ENCODE measurements around the gene POMT1. TPM values are rescaled to one million over a fixed set of nuclear protein-coding genes. Genes with fewer than 3 reads are reported as not detected.
"Not testable (repeated sequence)": the region's sequence is repeated elsewhere in the genome, so short reads cannot be mapped to it uniquely, and the experiment has no call there.

The POMT1 gene
- total and polyA plus RNA-seq, 5 donors = 17.3 to 21.9 (median 20.2) TPM

GRCh38 chr9:131545786-131546335, 43.1 kb downstream of the POMT1 start:
- Histone ChIP-seq H3K27ac (ENCODE audit: low read length) (no peak overlapping the region), H3K9me3 (ENCODE audit: control insufficient read depth, low read length) (peaks cover 2% of the 10 kb centered on the region), H3K27me3 (ENCODE audit: control insufficient read depth, insufficient read depth) (no peaks in the 10 kb centered on the region), H3K4me1 (ENCODE audit: control insufficient read depth, insufficient read depth, low read length) (no peaks in the 10 kb centered on the region), H3K4me3 (ENCODE audit: low read length) (no peak overlapping the region)
- no peak for DNase-seq
- intact Hi-C loops (cut with DNase I) = no loop called here
- WGBS = 4% methylated on average over 30 of the region's 30 CpGs
- ATAC-seq = peak; percentile 24 to 57

- intact Hi-C loops (cut with DNase I) = no loop called here
- 2% methylated on average over 49 of the region's 49 CpGs for WGBS
- Histone ChIP-seq H3K4me3 (ENCODE audit: low read length) (peak overlapping the region; percentile 13), H3K27me3 (ENCODE audit: control insufficient read depth, insufficient read depth) (no peaks in the 10 kb centered on the region), H3K27ac (ENCODE audit: low read length) (no peak overlapping the region), H3K4me1 (ENCODE audit: control insufficient read depth, insufficient read depth, low read length) (no peaks in the 10 kb centered on the region), H3K9me3 (ENCODE audit: control insufficient read depth, low read length) (peaks cover 2% of the 10 kb centered on the region)
- ATAC-seq (peak; percentile 14 to 37), DNase-seq (no peak)
Measured at GRCh38 chr9:131546336-131547084, 43.8 kb downstream of the POMT1 start.

DNA sequence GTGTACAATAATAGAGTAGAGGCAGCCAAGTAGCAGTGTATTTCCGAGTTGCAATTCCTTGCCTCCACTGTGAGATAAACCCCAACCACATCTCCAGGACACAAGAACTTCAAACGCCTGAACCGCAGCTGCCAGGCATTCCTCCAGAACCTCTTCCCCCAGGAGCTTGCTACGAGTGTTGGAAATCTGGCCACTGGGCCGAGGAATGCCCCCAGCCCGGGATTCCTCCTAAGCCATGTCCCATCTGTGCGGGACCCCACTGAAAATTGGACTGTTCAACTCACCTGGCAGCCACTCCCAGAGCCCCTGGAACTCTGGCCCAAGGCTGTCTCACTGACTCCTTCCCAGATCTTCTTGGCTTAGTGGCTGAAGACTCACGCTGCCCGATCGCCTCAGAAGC, 46.5 kb downstream of the POMT1 start:
- DNase-seq; H3K9me3 ChIP-seq (ENCODE audit: control insufficient read depth, low read length); ATAC-seq; intact Hi-C loops (cut with DNase I); H3K27me3 ChIP-seq (ENCODE audit: control insufficient read depth, insufficient read depth); H3K4me3 ChIP-seq (ENCODE audit: low read length); H3K27ac ChIP-seq (ENCODE audit: low read length); H3K4me1 ChIP-seq (ENCODE audit: control insufficient read depth, insufficient read depth, low read length): not testable (repeated sequence)
- WGBS = 82% methylated on average over 10 of the region's 10 CpGs

DNA sequence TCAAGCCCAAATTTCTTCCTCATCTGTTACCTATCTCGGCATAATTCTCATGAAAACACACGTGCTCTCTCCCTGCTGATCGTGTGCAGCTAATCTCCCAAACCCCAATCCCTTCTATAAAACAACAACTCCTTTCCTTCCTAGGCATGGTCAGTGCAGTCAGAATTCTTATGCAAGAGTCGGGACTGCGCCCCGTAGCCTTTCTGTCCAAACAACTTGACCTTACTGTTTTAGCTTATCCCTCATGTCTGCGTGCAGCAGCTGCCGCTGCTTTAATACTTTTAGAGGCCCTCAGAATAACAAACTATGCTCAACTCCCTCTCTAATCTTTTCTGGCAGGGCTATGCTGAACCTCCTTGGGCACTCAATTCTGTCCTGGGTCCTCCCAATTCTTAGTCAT, 47.7 kb downstream of the POMT1 start:
- H3K27me3 ChIP-seq (ENCODE audit: control insufficient read depth, insufficient read depth) = not testable (repeated sequence)

DNA sequence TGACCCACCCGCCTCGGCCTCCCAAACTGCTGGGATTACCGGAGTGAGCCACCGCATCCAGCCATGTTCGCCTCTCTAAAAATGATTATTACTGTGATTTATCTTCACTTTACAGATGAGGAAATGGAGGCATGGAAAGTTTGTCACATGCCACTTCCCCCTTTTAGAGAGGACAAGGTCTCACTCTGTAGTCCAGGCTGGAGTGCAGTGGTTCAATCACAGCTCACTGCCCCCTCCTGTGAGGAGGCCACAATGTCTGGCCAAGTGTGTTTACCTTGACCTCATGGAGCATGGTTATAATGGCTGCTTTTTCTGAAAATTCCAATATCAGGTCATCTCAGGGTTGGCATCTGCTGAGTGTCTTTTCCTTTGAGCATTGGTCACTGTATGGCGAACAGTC, 49.3 kb downstream of the POMT1 start:
- no peak for DNase-seq
- intact Hi-C loops (cut with DNase I) = no loop called here
- Histone ChIP-seq H3K27ac (ENCODE audit: low read length) (no peak overlapping the region), H3K27me3 (ENCODE audit: control insufficient read depth, insufficient read depth) (no peaks in the 10 kb centered on the region), H3K9me3 (ENCODE audit: control insufficient read depth, low read length) (no peaks in the 10 kb centered on the region), H3K4me1 (ENCODE audit: control insufficient read depth, insufficient read depth, low read length) (no peaks in the 10 kb centered on the region), H3K4me3 (ENCODE audit: low read length) (no peak overlapping the region)
- peak in 1 of 2 donors; percentile 29 for ATAC-seq
- WGBS = 90% methylated on average over 6 of the region's 6 CpGs

More for the DNA sequence above, 47.7 kb downstream of the POMT1 start:
- WGBS = 49% methylated on average over 8 of the region's 8 CpGs
- H3K4me3 ChIP-seq (ENCODE audit: low read length); H3K27ac ChIP-seq (ENCODE audit: low read length); ATAC-seq; DNase-seq; H3K9me3 ChIP-seq (ENCODE audit: control insufficient read depth, low read length); H3K4me1 ChIP-seq (ENCODE audit: control insufficient read depth, insufficient read depth, low read length); intact Hi-C loops (cut with DNase I): not testable (repeated sequence)

DNA sequence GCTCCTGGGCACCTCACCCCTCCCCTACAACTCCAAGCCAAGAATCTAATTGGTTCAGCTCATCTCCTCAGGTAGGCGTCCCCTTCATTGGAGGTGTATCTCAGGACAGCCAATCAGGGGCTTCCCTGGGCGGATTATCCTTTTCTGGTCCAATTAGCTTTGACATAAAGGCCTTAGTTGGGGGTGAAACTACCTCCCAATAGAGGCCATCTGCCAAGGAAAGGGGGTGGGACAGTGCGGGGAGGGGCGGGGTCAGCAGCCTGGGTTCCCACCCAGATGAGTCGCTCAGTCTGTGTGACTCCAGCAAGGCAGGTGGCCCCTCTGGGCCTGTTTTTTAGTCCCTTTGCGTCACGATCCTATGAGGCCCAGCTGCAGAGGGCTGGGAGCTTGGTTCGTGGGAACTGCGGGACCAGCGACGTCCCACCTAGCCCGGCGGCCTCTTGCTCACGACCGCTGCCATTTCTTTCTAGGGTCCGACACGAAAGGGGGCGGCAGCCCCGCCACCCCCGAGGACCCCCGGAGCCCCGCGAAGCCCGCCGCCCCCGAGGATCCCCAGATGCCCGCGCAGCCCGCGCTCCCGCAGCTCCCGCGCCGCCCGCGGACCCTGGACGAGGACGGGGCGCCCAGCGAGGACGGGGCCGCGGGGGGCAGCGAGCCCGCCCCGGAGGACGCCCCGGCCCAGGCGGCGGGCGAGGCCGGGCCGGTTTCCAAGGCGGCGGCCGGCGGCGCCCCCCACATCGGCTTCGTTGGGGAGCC, 51.5 kb downstream of the POMT1 start:
- intact Hi-C loops (cut with DNase I) = no loop called here
- Histone ChIP-seq H3K9me3 (ENCODE audit: control insufficient read depth, low read length) (no peaks in the 10 kb centered on the region), H3K4me1 (ENCODE audit: control insufficient read depth, insufficient read depth, low read length) (no peaks in the 10 kb centered on the region), H3K27me3 (ENCODE audit: control insufficient read depth, insufficient read depth) (no peaks in the 10 kb centered on the region), H3K27ac (ENCODE audit: low read length) (no peak overlapping the region), H3K4me3 (ENCODE audit: low read length) (no peak overlapping the region)
- WGBS = 24% methylated on average over 60 of the region's 60 CpGs
- ATAC-seq (no peak), DNase-seq (no peak)

- ATAC-seq (no peak), DNase-seq (no peak)
- Histone ChIP-seq H3K27ac (ENCODE audit: low read length) (no peak overlapping the region), H3K4me3 (ENCODE audit: low read length) (no peak overlapping the region), H3K9me3 (ENCODE audit: control insufficient read depth, low read length) (no peaks in the 10 kb centered on the region), H3K27me3 (ENCODE audit: control insufficient read depth, insufficient read depth) (no peaks in the 10 kb centered on the region), H3K4me1 (ENCODE audit: control insufficient read depth, insufficient read depth, low read length) (no peaks in the 10 kb centered on the region)
- WGBS = 21% methylated on average over 54 of the region's 54 CpGs
- intact Hi-C loops (cut with DNase I) = no loop called here
Measured at GRCh38 chr9:131554843-131555351, 52.2 kb downstream of the POMT1 start.

DNA sequence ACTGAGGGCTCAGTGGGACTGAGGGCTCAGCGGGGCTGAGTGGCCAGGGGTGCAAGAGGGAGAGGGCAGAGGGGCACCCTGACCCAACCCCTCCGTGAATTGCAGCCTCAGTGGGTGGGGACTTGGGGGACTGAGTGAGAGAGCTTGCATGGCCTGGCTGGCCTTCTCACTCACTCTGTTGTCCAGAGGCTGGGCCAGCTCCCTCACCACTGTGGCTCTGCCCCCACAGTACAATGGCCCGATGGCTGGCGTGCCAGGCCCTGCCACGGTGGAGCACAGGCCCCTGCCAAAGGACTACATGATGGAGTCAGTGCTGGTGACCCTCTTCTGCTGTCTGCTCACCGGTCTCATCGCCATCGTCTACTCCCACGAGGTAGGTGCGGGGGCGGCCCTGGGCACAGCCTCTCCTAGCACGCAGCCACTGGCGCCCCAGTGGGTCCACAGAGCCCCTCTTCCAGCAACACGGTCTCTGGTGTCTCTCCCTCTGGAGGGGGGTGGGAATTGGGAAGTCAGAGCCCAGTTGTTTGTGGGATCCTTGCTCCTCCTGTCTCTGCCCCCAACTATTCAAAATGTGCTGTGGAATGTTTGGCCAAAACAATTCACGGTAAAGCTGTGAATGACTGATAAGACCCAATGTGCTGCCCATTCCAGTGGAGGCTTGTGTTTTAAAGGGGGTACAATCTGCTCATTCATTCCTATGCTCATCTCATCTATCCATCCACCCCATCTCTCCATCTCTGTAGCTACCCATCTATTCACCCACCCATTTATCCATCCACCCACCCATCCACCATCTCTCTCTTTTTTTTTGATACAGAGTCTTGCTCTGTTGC, 53.3 kb downstream of the POMT1 start:
- ATAC-seq (peak in 1 of 2 donors; percentile 13), DNase-seq (no peak)
- Histone ChIP-seq H3K9me3 (ENCODE audit: control insufficient read depth, low read length) (no peaks in the 10 kb centered on the region), H3K27me3 (ENCODE audit: control insufficient read depth, insufficient read depth) (no peaks in the 10 kb centered on the region), H3K4me1 (ENCODE audit: control insufficient read depth, insufficient read depth, low read length) (no peaks in the 10 kb centered on the region), H3K27ac (ENCODE audit: low read length) (no peak overlapping the region), H3K4me3 (ENCODE audit: low read length) (no peak overlapping the region)
- intact Hi-C loops (cut with DNase I) = no loop called here
- WGBS = 75% methylated on average over 15 of the region's 15 CpGs

- no peaks in the 10 kb centered on the region for H3K4me1 ChIP-seq (ENCODE audit: control insufficient read depth, insufficient read depth, low read length)
- H3K4me3 ChIP-seq (ENCODE audit: low read length) = no peak overlapping the region
- no peaks in the 10 kb centered on the region for H3K9me3 ChIP-seq (ENCODE audit: control insufficient read depth, low read length)
- intact Hi-C loops (cut with DNase I) = no loop called here
- no peaks in the 10 kb centered on the region for H3K27me3 ChIP-seq (ENCODE audit: control insufficient read depth, insufficient read depth)
- WGBS = 93% methylated on average over 25 of the region's 25 CpGs
- peak in 1 of 2 donors; percentile 25 for ATAC-seq
- H3K27ac ChIP-seq (ENCODE audit: low read length) = no peak overlapping the region
- DNase-seq = no peak
Measured at GRCh38 chr9:131557855-131558548, 55.3 kb downstream of the POMT1 start.

- intact Hi-C loops (cut with DNase I) = no loop called here
- H3K4me1 ChIP-seq (ENCODE audit: control insufficient read depth, insufficient read depth, low read length) = no peaks in the 10 kb centered on the region
- ATAC-seq (no peak), DNase-seq (no peak)
- WGBS = 83% methylated on average over 1 of the region's 1 CpG
- no peak overlapping the region for H3K4me3 ChIP-seq (ENCODE audit: low read length)
- H3K27me3 ChIP-seq (ENCODE audit: control insufficient read depth, insufficient read depth) = no peaks in the 10 kb centered on the region
- no peaks in the 10 kb centered on the region for H3K9me3 ChIP-seq (ENCODE audit: control insufficient read depth, low read length)
- no peak overlapping the region for H3K27ac ChIP-seq (ENCODE audit: low read length)
Measured at GRCh38 chr9:131559421-131560000, 56.8 kb downstream of the POMT1 start.
